Liver (tissue), 9 donors: ENCODE data around the gene SLC25A41. TPM values are rescaled to one million over a fixed set of nuclear protein-coding genes. Genes with fewer than 3 reads are reported as not detected.

Experiments
- DNase-seq: peaks from one replicate; pipeline ENCODE4 v3.0.0-alpha.2; 2017; ENCODE audit warnings: low spot score
- H3K27ac ChIP-seq, 2 donors: one replicate each; pipeline ENCODE4 v1.7.0; 2013; ENCODE audit warnings: inconsistent platforms in 2 of 2, low read length in 2 of 2, control low read depth in 1 of 2, low read depth in 1 of 2, mild to moderate bottlenecking in 1 of 2
- H3K27me3 ChIP-seq, 4 donors: one replicate each; pipeline versions ENCODE4 v1.6.1 to v1.7.0; 2013; ENCODE audit warnings: low read length in 3 of 4, inconsistent platforms in 1 of 4, mild to moderate bottlenecking in 1 of 4, moderate library complexity in 1 of 4; ENCODE audit not compliant: control insufficient read depth in 4 of 4, insufficient read depth in 4 of 4
- H3K36me3 ChIP-seq, 4 donors: one replicate each; pipeline versions ENCODE4 v1.6.1 to v1.7.0; 2013; ENCODE audit warnings: low read length in 3 of 4, mild to moderate bottlenecking in 3 of 4, low read depth in 1 of 4, moderate library complexity in 1 of 4; ENCODE audit not compliant: control insufficient read depth in 4 of 4, insufficient read depth in 3 of 4
- H3K4me1 ChIP-seq, 4 donors: one replicate each; pipeline versions ENCODE4 v1.6.1 to v1.7.0; 2013; ENCODE audit warnings: low read length in 3 of 4, mild to moderate bottlenecking in 3 of 4, moderate library complexity in 1 of 4; ENCODE audit not compliant: control insufficient read depth in 4 of 4, insufficient read depth in 4 of 4
- H3K4me3 ChIP-seq, 3 donors: one replicate each; pipeline versions ENCODE4 v1.6.1 to v1.7.0; 2013; ENCODE audit warnings: low read length in 3 of 3, control low read depth in 1 of 3, low read depth in 1 of 3, mild to moderate bottlenecking in 1 of 3
- H3K9ac ChIP-seq, 2 donors: one replicate each; pipeline ENCODE4 v1.7.0; 2013; ENCODE audit warnings: low read length in 2 of 2, mild to moderate bottlenecking in 2 of 2, moderate library complexity in 2 of 2, control low read depth in 1 of 2, low read depth in 1 of 2
- H3K9me3 ChIP-seq, 4 donors: one replicate each; pipeline versions ENCODE4 v1.6.1 to v1.7.0; 2013; ENCODE audit warnings: low read length in 3 of 4; ENCODE audit not compliant: control insufficient read depth in 4 of 4
- FOXA1 ChIP-seq: IDR thresholded peaks from 2 replicates; pipeline ENCODE4 v1.6.1; 2016; ENCODE audit warnings: antibody characterized with exemption
- GABPA ChIP-seq, 2 donors: IDR thresholded peaks in 1 of 2; conservative IDR thresholded peaks in 1 of 2; 2 replicates each; pipeline ENCODE4 v1.6.1; 2016; ENCODE audit warnings: antibody characterized with exemption in 2 of 2, mild to moderate bottlenecking in 1 of 2, moderate library complexity in 1 of 2
- HNF4A ChIP-seq, 2 donors: conservative IDR thresholded peaks; 2 replicates each; pipeline ENCODE4 v1.6.1; 2016; ENCODE audit warnings: antibody characterized with exemption in 2 of 2, mild to moderate bottlenecking in 2 of 2
- JUND ChIP-seq, 2 donors: IDR thresholded peaks; 2 replicates each; pipeline ENCODE4 v1.6.1; 2016; ENCODE audit warnings: antibody characterized with exemption in 2 of 2
- NR2F2 ChIP-seq: IDR thresholded peaks from 2 replicates; pipeline ENCODE4 v1.6.1; 2016; ENCODE audit warnings: antibody characterized with exemption
- RAD21 ChIP-seq, 2 donors: IDR thresholded peaks; 2 replicates each; pipeline ENCODE4 v1.6.1; 2016; ENCODE audit warnings: antibody characterized with exemption in 2 of 2, mild to moderate bottlenecking in 2 of 2
- REST ChIP-seq: IDR thresholded peaks from 2 replicates; pipeline ENCODE4 v1.6.1; 2016; ENCODE audit warnings: antibody characterized with exemption, mild to moderate bottlenecking
- SP1 ChIP-seq: IDR thresholded peaks from 2 replicates; pipeline ENCODE4 v1.6.1; 2018; ENCODE audit warnings: antibody characterized with exemption, mild to moderate bottlenecking
- YY1 ChIP-seq: IDR thresholded peaks from 2 replicates; pipeline ENCODE4 v1.6.1; 2016; ENCODE audit warnings: antibody characterized with exemption, mild to moderate bottlenecking
- WGBS: extraction: QIAGEN DNeasy Blood & Tissue Kit; methylation state at CpG from one replicate; pipeline ENCODE4 v1.1.7; 2013; 5-methylcytosine and 5-hydroxymethylcytosine counted together
- polyA plus RNA-seq, 2 donors: library from polyadenylated mRNA; stranded (reverse) in 1 of 2; unstranded in 1 of 2; fragments of 200-250 nt in 1 of 2; fragments of >200 nt in 1 of 2; fragmentation: Nextera tagmentation in 1 of 2; extraction: Ambion mirVana in 1 of 2; gene quantifications; one replicate each; pipeline versions ENCODE4 v1.2.1 to v1.2.3, GENCODE V29; 2013 to 2015
- total RNA-seq, 2 donors: library from RNA; depleted of rRNA; stranded (reverse); fragments of >200 nt; gene quantifications; one replicate each; pipeline ENCODE4 v1.2.3, GENCODE V29; 2014
- TF ChIP-seq, protein P1 (sequence below): IDR thresholded peaks from 2 replicates; pipeline ENCODE4 v1.6.1; 2016; ENCODE audit warnings: antibody characterized with exemption
- donor health status: healthy.
- donor health status: healthy.
- donor health status: healthy.
- donor health status: healthy.
- donor health status: healthy.

The SLC25A41 gene
- total and polyA plus RNA-seq, 4 donors = 0.14 to 0.16 TPM; not detected in 2

- Histone ChIP-seq H3K36me3 (peaks cover 7 to 23% (median 16%) of the 10 kb centered on the region in 4 donors), H3K9me3 (no peaks in the 10 kb centered on the region), H3K4me3 (peak within 1 kb of the TSS; percentile 83 to 94 (median 88)), H3K9ac (peak within 1 kb of the TSS in 1 of 2 donors; percentile 70), H3K4me1 (peaks cover 1 to 32% (median 20%) of the 10 kb centered on the region in 4 donors), H3K27me3 (no peaks in the 10 kb centered on the region), H3K27ac (peak within 1 kb of the TSS; percentile 52 to 75)
- WGBS = under 1% methylated on average over 114 of the region's 114 CpGs
- TF ChIP-seq RAD21 (IDR thresholded peaks at IDR 0.05) (no peak), YY1 (peak; percentile 3)
- DNase-seq = no peak
Observed at GRCh38 chr19:6424195-6424938, 9.2 kb downstream of the SLC25A41 start, which contains the start of gene KHSRP. Gene KHSRP (minus strand): TSS chr19:6424811. CDS start chr19:6424701, 110 bp downstream.

DNA sequence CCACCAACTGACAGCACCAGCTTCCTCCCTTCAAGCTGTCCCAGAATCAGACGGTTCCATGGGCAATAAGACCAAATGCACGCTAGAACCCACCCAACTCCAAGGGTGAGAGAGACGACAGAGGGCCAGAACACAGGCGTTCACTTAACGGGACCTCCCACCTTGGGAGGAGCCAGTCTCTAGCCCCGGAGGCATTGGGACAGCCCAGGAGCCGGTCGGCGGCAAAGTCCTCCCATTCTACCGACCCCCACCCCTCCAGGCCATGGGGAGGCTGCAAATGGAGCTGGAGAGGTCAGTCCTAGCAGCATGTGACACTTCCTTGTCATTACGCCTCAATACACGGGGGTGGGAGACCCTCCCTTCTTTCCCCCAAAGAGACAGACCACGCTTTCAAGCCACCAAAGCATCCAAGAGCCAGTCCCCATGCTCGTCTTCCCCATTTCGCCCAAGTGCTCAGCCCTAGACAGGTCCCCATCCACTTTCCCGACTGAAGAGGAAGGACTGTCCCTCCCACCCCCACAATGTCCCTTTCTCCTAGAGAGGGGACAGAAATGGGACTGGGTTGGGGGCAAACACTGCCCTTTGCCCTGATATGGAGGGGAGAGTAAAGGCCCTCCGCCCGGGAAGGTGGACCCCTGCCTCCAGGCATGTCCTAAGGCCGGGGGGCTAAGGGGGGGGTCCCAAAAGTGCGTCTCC lies 9.9 kb downstream of the SLC25A41 start:
- Histone ChIP-seq H3K9me3 (no peaks in the 10 kb centered on the region), H3K36me3 (peaks cover 7 to 29% (median 22%) of the 10 kb centered on the region in 4 donors), H3K27ac (peak overlapping the region in 1 of 2 donors; percentile 52), H3K4me1 (peaks cover 1 to 32% (median 20%) of the 10 kb centered on the region in 4 donors), H3K4me3 (peak overlapping the region; percentile 83 to 94 (median 88)), H3K27me3 (no peaks in the 10 kb centered on the region), H3K9ac (peak overlapping the region in 1 of 2 donors; percentile 70)
- TF ChIP-seq NR2F2 (no peak), HNF4A (conservative IDR thresholded peaks at IDR 0.05) (peak in 1 of 2 donors; percentile 16)
- peak; percentile 57 for DNase-seq
- WGBS = 2% methylated on average over 20 of the region's 20 CpGs

GRCh38 chr19:6421075-6422014 lies 12.2 kb downstream of the SLC25A41 start:
- DNase-seq = no peak
- TF ChIP-seq RAD21 (IDR thresholded peaks at IDR 0.05) = no peak
- TF ChIP-seq HNF4A (conservative IDR thresholded peaks at IDR 0.05) = no peak
- TF ChIP-seq SP1 = no peak
- TF ChIP-seq, protein P1, sequence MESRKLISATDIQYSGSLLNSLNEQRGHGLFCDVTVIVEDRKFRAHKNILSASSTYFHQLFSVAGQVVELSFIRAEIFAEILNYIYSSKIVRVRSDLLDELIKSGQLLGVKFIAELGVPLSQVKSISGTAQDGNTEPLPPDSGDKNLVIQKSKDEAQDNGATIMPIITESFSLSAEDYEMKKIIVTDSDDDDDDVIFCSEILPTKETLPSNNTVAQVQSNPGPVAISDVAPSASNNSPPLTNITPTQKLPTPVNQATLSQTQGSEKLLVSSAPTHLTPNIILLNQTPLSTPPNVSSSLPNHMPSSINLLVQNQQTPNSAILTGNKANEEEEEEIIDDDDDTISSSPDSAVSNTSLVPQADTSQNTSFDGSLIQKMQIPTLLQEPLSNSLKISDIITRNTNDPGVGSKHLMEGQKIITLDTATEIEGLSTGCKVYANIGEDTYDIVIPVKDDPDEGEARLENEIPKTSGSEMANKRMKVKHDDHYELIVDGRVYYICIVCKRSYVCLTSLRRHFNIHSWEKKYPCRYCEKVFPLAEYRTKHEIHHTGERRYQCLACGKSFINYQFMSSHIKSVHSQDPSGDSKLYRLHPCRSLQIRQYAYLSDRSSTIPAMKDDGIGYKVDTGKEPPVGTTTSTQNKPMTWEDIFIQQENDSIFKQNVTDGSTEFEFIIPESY = no peak
- TF ChIP-seq JUND (IDR thresholded peaks at IDR 0.05) = no peak
- TF ChIP-seq GABPA (IDR thresholded peaks at IDR 0.05 in 1 of 2, conservative IDR thresholded peaks at IDR 0.05 in 1 of 2) = no peak
- no peak for TF ChIP-seq NR2F2
- TF ChIP-seq FOXA1 = no peak
- TF ChIP-seq REST = no peak
- peaks cover 1 to 32% (median 20%) of the 10 kb centered on the region in 4 donors for H3K4me1 ChIP-seq
- peaks cover 15 to 48% (median 44%) of the 10 kb centered on the region in 4 donors for H3K36me3 ChIP-seq
- H3K4me3 ChIP-seq = no peak overlapping the region
- 89% methylated on average over 20 of the region's 20 CpGs for WGBS
- no peak overlapping the region for H3K27ac ChIP-seq
- no peak overlapping the region for H3K9ac ChIP-seq
- no peaks in the 10 kb centered on the region for H3K9me3 ChIP-seq
- no peaks in the 10 kb centered on the region for H3K27me3 ChIP-seq
